PC-9 (cell line): ENCODE data around the gene GTF3C4. TPM values are rescaled to one million over a fixed set of nuclear protein-coding genes. Genes with fewer than 3 reads are reported as not detected.

Source experiments
- BruUV-seq: library from RNA; stranded (reverse); fragments of 400-500 nt; replicated peaks from 2 replicates; lab custom pipeline; 2021; lab: Mats Ljungman, UMichigan
- CTCF ChIA-PET: fragments of 300-600 bp; sonication (Branson Sonifier 250); formaldehyde crosslinking; loops from one replicate; lab custom pipeline; 2022; ENCODE audit warnings: antibody characterized with exemption; lab: Charles Lee
- POLR2A ChIA-PET: fragments of 300-600 bp; sonication (Branson Sonifier 250); formaldehyde crosslinking; loops from one replicate; lab custom pipeline; 2022; ENCODE audit warnings: antibody characterized with exemption; ENCODE audit not compliant: unreplicated experiment; lab: Charles Lee
- DNase-seq, 2 experiments: peaks; one replicate each; pipeline versions ENCODE4 v3.0.0 to v3.0.0-alpha.2; 2015 to 2022; ENCODE audit warnings: mixed read lengths in 1 of 2
- H2AFZ ChIP-seq: fragments of 200-600 bp; sonication (generic); 2 replicates; pipeline ENCODE4 v1.8.1; 2017; ENCODE audit warnings: antibody characterized with exemption
- H3F3A ChIP-seq: fragments of 200-600 bp; sonication (generic); 2 replicates; pipeline ENCODE4 v1.8.1; 2017; ENCODE audit warnings: antibody characterized with exemption, mild to moderate bottlenecking, low read depth; ENCODE audit not compliant: insufficient read depth
- H3K27ac ChIP-seq: fragments of 200-600 bp; sonication (generic); 2 replicates; pipeline ENCODE4 v1.6.1; 2016; ENCODE audit warnings: mixed run types
- H3K27me3 ChIP-seq: fragments of 200-600 bp; sonication (generic); 2 replicates; pipeline ENCODE4 v1.6.1; 2016; ENCODE audit warnings: low read depth, mixed run types; ENCODE audit not compliant: insufficient read depth
- H3K36me3 ChIP-seq: fragments of 200-600 bp; sonication (generic); 2 replicates; pipeline ENCODE4 v1.6.1; 2016; ENCODE audit warnings: low read depth, mixed run types
- H3K4me1 ChIP-seq: fragments of 200-600 bp; sonication (generic); replicated peaks from 2 replicates; pipeline ENCODE4 v1.6.1; 2016; ENCODE audit warnings: mixed run types; ENCODE audit not compliant: insufficient read depth
- H3K4me2 ChIP-seq: fragments of 200-600 bp; sonication (generic); 2 replicates; pipeline ENCODE4 v1.6.1; 2017; ENCODE audit warnings: mixed run types
- H3K4me3 ChIP-seq: fragments of 200-600 bp; sonication (generic); 2 replicates; pipeline ENCODE4 v1.6.1; 2016; ENCODE audit warnings: mixed run types
- H3K79me2 ChIP-seq: fragments of 200-600 bp; sonication (generic); 2 replicates; pipeline ENCODE4 v1.6.1; 2017; ENCODE audit warnings: low read depth, mixed run types
- H3K9me2 ChIP-seq: fragments of 200-600 bp; sonication (generic); 2 replicates; pipeline ENCODE4 v1.8.1; 2017; ENCODE audit warnings: mild to moderate bottlenecking; ENCODE audit not compliant: insufficient read depth
- H3K9me3 ChIP-seq: fragments of 200-600 bp; sonication (generic); 2 replicates; pipeline ENCODE4 v1.8.1; 2016; ENCODE audit warnings: low read depth; ENCODE audit not compliant: insufficient read depth
- H4K20me1 ChIP-seq: fragments of 200-600 bp; sonication (generic); 2 replicates; pipeline ENCODE4 v1.8.1; 2017; ENCODE audit not compliant: insufficient read depth
- CTCF ChIP-seq: fragments of 200-600 bp; sonication (generic); conservative IDR thresholded peaks from 2 replicates; pipeline ENCODE4 v1.6.1; 2017; ENCODE audit warnings: mixed run types, antibody characterized with exemption, mild to moderate bottlenecking, moderate library complexity
- EZH2 ChIP-seq: fragments of 200-600 bp; sonication (generic); IDR thresholded peaks from 2 replicates; pipeline ENCODE4 v1.8.0; 2017; ENCODE audit warnings: antibody characterized with exemption, low read depth
- intact Hi-C: fragments of 100-400 bp; cut with micrococcal nuclease; formaldehyde crosslinking; loops from one replicate; pipeline ENCODE4 v1.10.0; 2022; ENCODE audit not compliant: unreplicated experiment
- total RNA-seq: library from RNA; stranded (reverse); gene quantifications from 2 replicates; pipeline ENCODE4 v1.2.3, GENCODE V29; 2021

GTF3C4 gene
- total RNA-seq, 1 experiment from 2014 or later, result 24.7 TPM

GRCh38 chr9:132631685-132632084, 38.6 kb upstream of the GTF3C4 start:
- Histone ChIP-seq H3K79me2 (no peaks in the 10 kb centered on the region), H3K27me3 (no peaks in the 10 kb centered on the region), H3K4me3 (no peak overlapping the region), H3K36me3 (no peaks in the 10 kb centered on the region; the same call in 1 of the 2 replicates), H3K27ac (no peak overlapping the region), H2AFZ (no peak overlapping the region), H3F3A (no peaks in the 10 kb centered on the region), H3K9me2 (no peaks in the 10 kb centered on the region), H3K9me3 (no peaks in the 10 kb centered on the region), H3K4me2 (no peak overlapping the region), H3K4me1 (no peaks in the 10 kb centered on the region), H4K20me1 (no peaks in the 10 kb centered on the region)
- ChIA-PET CTCF (no interaction called here), POLR2A (no interaction called here)
- intact Hi-C loops, result no loop called here
- TF ChIP-seq CTCF (no peak), EZH2 (no peak)
- BruUV-seq, result no TSS peak
- no peak for DNase-seq

- Histone ChIP-seq H4K20me1 (no peaks in the 10 kb centered on the region), H3K36me3 (no peaks in the 10 kb centered on the region; the same call in 1 of the 2 replicates), H3K27ac (no peak overlapping the region), H3K27me3 (no peaks in the 10 kb centered on the region), H3K9me3 (no peaks in the 10 kb centered on the region), H3K4me3 (no peak overlapping the region), H3K9me2 (no peaks in the 10 kb centered on the region), H2AFZ (no peak overlapping the region), H3K79me2 (no peaks in the 10 kb centered on the region), H3K4me2 (no peak overlapping the region), H3F3A (no peaks in the 10 kb centered on the region), H3K4me1 (no peaks in the 10 kb centered on the region)
- ChIA-PET CTCF (no interaction called here), POLR2A (interaction anchor here (0.6 kb wide), 1 partner anchor 10 kb away, joined by 4 read pairs; no protein-coding TSS in a partner anchor)
- intact Hi-C loops, result no loop called here
- DNase-seq, result no peak
- TF ChIP-seq CTCF (no peak), EZH2 (no peak)
- no TSS peak for BruUV-seq
Observed at GRCh38 chr9:132632413-132633129, 37.7 kb upstream of the GTF3C4 start.

GRCh38 chr9:132634327-132634726, 35.9 kb upstream of the GTF3C4 start:
- Histone ChIP-seq H3K9me2 (no peaks in the 10 kb centered on the region), H3K4me3 (no peak overlapping the region), H3K27ac (no peak overlapping the region), H3K9me3 (no peaks in the 10 kb centered on the region), H3K79me2 (no peaks in the 10 kb centered on the region), H3K27me3 (no peaks in the 10 kb centered on the region), H3K36me3 (no peaks in the 10 kb centered on the region; the same call in 1 of the 2 replicates), H2AFZ (no peak overlapping the region), H3K4me1 (no peaks in the 10 kb centered on the region), H3K4me2 (no peak overlapping the region), H3F3A (no peaks in the 10 kb centered on the region), H4K20me1 (no peaks in the 10 kb centered on the region)
- TF ChIP-seq EZH2, result no peak
- TF ChIP-seq CTCF, result no peak
- intact Hi-C loops, result no loop called here
- DNase-seq, result no peak
- CTCF ChIA-PET, result no interaction called here
- BruUV-seq, result no TSS peak
- POLR2A ChIA-PET, result no interaction called here
